ENCODE data around the gene FADS3. TPM values are rescaled to one million over a fixed set of nuclear protein-coding genes. Genes with fewer than 3 reads are reported as not detected.

Gene FADS3
- total RNA-seq, 1 donor from 2014 or later: 13.5 TPM

DNA sequence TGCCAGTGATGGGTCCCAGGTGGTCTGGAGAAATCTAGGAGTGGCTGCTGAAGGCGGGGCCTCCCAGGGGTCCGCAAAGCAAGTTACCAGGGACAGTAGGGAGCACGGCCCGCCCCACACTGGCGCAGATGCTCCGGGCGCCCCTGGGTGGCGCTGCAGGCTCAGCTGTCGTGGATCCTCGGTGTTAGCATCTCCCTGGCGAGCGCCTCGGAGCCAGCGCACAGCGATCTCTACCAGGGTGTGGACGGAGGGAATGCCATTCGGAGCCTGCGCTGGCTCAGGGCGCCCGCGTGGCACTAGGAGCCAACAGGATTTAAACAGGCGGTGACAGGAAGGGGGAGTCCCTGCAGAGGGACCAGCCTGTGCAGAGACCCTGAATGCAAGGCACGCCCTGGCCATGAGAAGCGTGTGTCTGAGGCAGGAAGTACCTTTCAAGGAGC is 20.2 kb downstream of the FADS3 start:
- Mint-ChIP-seq H3K27ac (peak overlapping the region; percentile 10), H3K27me3 (no peaks in the 10 kb centered on the region), H3K4me3 (peak overlapping the region; percentile 68), H3K36me3 (ENCODE audit: low read depth) (peaks cover 3% of the 10 kb centered on the region), H3K4me1 (peaks cover 7% of the 10 kb centered on the region), H3K9me3 (no peaks in the 10 kb centered on the region)
- intact Hi-C loops (cut with micrococcal nuclease): loop anchor here (1.0 kb wide), 4 partner anchors 20 to 237 kb away; partner anchors contain the start of gene FADS3
- peak; percentile 92 for DNase-seq

DNA sequence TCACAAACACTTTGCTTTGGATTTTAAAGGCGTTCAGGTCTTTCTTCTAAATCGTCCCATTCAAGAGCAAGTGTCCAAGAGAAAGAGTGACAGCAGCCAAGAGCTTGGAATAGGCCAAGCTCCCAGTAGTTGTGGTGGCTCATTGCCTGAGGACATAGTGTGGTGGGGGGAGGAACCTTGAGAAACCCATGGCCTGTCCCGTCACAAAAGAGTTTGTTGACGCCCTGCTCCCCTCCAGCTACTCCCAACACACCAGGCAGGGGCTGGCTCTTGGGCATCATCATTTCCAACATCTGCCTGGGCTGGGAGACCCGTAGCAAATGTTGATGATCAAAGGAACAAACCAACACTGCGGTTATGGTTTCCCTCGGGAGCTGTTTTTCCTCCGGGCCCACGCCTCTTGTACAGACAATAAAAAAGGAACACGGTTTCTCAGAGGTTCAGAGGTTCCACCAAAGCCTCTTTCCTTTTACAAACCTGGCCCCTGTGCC is 20.8 kb downstream of the FADS3 start:
- intact Hi-C loops (cut with micrococcal nuclease): loop anchor here (1.0 kb wide), 4 partner anchors 21 to 238 kb away; partner anchors contain the start of gene FADS3
- DNase-seq: no peak

DNA sequence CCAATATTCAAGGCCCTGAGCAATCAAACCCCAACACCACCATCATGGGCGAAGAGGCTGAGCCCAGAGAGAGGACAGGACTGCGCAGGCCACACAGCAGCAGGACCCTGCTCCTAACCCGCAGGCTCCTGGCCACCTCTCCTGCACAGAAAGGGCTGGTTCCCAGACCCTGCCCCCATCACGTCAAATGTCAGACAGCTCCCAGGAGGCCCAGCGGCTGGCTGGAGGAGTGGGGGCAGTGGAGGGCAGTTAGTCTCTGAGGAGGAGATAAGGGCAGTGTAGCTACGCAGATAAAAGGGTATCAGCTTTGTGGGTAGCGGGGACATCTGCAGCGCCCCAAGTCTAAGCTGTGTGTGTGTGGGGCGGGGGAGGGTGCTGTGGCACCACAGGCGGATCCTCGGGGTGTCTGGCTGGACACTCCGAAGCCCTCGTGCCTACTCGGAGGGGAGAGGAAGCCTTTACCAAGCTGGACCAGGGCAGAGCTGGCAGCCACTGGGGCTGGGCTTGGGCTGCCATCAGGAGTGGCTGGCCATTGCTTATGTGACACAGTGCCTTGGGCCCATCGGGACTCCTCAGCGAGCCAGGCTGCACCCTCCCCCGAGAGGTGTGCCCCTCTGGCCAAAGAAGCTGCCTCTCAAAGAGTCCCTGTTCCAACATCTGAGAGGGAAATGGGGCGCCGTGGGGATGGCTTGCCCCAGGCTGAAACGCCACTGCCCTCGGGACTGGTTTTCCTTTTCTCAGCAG is 21.5 kb downstream of the FADS3 start:
- H3K9me3 Mint-ChIP-seq: no peaks in the 10 kb centered on the region
- intact Hi-C loops (cut with micrococcal nuclease): no loop called here
- no peak for DNase-seq
- H3K27me3 Mint-ChIP-seq: no peaks in the 10 kb centered on the region
- H3K4me1 Mint-ChIP-seq: peaks cover 7% of the 10 kb centered on the region
- H3K27ac Mint-ChIP-seq: no peak overlapping the region
- H3K36me3 Mint-ChIP-seq (ENCODE audit: low read depth): peaks cover 11% of the 10 kb centered on the region
- H3K4me3 Mint-ChIP-seq: no peak overlapping the region

More for the DNA sequence above, 20.8 kb downstream of the FADS3 start:
- Mint-ChIP-seq H3K27me3 (no peaks in the 10 kb centered on the region), H3K4me1 (peaks cover 7% of the 10 kb centered on the region), H3K36me3 (ENCODE audit: low read depth) (peaks cover 8% of the 10 kb centered on the region), H3K4me3 (peak overlapping the region; percentile 68), H3K27ac (no peak overlapping the region), H3K9me3 (no peaks in the 10 kb centered on the region)

DNA sequence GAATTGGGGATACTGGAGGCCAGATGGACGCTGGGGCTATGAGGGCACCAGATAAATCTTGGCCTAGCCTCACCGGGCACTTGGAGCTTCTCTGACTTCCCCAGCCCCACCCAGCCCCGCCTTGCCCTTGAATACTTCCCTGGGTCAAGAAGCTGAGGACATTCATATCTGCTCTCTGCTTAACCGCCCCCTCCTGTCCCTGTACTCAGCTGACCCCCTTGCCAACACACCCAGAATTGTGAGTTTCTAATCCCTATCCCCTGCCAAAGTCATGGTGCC is 22.0 kb downstream of the FADS3 start:
- DNase-seq: no peak
- no peaks in the 10 kb centered on the region for H3K27me3 Mint-ChIP-seq
- H3K4me3 Mint-ChIP-seq: no peak overlapping the region
- intact Hi-C loops (cut with micrococcal nuclease): no loop called here
- peaks cover 7% of the 10 kb centered on the region for H3K4me1 Mint-ChIP-seq
- peaks cover 15% of the 10 kb centered on the region for H3K36me3 Mint-ChIP-seq (ENCODE audit: low read depth)
- H3K9me3 Mint-ChIP-seq: no peaks in the 10 kb centered on the region
- no peak overlapping the region for H3K27ac Mint-ChIP-seq

DNA sequence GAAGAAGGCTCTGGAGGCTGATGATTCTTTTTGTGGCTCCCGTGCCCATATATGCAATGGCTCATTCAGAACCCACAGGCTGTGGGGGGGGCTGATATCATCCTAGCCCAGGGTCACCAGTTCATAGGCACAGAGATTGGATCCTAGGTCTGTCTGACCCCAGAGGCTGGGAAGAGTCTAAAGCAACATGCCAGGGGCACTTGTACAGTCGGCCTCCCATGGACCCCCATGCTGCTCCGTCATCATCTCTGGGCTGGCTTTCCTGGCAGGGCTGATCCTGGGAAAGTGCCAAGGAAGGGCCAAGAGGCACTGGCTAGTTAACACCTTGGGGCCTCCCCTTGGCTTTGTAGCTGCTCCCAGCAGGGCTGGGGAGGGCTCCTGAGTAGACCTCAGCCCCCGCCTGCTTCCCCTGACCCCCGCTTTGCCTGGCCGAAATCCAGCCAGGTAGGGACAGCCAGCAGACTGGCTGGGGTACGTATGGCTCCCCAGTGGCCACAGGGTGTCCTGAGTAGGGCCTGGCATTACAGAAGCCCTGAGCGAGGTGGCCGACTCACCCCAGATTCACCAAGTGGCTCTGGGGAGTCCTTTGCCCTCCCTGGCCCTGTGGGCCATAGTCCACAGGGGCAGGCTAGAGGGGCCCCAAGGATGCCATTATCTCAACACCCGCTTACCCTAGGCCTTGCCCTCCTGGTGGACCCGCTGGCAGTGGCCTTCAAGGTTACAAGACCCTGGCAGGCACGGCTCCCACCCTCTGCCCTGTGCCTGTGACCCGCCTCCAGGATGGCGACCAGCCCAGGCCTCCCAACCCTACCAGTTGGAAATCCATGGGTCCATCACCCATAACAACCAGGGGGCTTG is 22.5 kb downstream of the FADS3 start:
- intact Hi-C loops (cut with micrococcal nuclease): no loop called here
- Mint-ChIP-seq H3K9me3 (no peaks in the 10 kb centered on the region), H3K36me3 (ENCODE audit: low read depth) (peaks cover 16% of the 10 kb centered on the region), H3K4me1 (peaks cover 7% of the 10 kb centered on the region), H3K27ac (no peak overlapping the region), H3K27me3 (no peaks in the 10 kb centered on the region), H3K4me3 (no peak overlapping the region)
- DNase-seq: no peak

DNA sequence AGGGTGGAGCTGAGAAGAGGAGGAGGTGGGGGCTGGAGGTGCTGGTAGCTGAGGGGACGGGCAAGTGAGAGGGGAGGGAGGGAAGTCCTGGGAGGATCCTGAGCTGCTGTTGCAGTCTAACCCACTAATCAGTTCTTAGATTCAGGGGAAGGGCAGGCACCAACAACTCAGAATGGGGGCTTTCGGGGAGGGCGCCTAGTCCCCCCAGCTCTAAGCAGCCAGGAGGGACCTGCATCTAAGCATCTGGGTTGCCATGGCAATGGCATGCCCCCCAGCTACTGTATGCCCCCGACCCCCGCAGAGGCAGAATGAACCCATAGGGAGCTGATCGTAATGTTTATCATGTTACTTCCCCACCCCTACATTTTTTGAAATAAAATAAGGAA is 24.4 kb downstream of the FADS3 start:
- Mint-ChIP-seq H3K4me3 (no peak overlapping the region), H3K9me3 (no peaks in the 10 kb centered on the region), H3K36me3 (ENCODE audit: low read depth) (peaks cover 25% of the 10 kb centered on the region), H3K4me1 (peaks cover 7% of the 10 kb centered on the region), H3K27me3 (no peaks in the 10 kb centered on the region), H3K27ac (no peak overlapping the region)
- DNase-seq: no peak
- intact Hi-C loops (cut with micrococcal nuclease): no loop called here

DNA sequence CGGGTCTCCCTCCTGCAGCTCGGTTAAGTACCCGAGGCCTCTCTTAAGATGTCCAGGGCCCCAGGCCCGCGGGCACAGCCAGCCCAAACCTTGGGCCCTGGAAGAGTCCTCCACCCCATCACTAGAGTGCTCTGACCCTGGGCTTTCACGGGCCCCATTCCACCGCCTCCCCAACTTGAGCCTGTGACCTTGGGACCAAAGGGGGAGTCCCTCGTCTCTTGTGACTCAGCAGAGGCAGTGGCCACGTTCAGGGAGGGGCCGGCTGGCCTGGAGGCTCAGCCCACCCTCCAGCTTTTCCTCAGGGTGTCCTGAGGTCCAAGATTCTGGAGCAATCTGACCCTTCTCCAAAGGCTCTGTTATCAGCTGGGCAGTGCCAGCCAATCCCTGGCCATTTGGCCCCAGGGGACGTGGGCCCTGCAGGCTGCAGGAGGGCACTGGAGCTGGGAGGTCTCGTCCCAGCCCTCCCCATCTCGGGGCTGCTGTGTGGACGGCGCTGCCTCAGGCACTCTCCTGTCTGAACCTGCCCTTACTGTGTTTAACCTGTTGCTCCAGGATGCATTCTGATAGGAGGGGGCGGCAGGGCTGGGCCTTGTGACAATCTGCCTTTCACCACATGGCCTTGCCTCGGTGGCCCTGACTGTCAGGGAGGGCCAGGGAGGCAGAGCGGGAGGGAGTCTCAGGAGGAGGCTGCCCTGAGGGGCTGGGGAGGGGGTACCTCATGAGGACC is 25.0 kb downstream of the FADS3 start:
- DNase-seq: no peak
- Mint-ChIP-seq H3K27me3 (no peaks in the 10 kb centered on the region), H3K4me1 (peaks cover 6% of the 10 kb centered on the region), H3K27ac (peak overlapping the region; percentile 8), H3K4me3 (no peak overlapping the region), H3K36me3 (ENCODE audit: low read depth) (peaks cover 30% of the 10 kb centered on the region), H3K9me3 (no peaks in the 10 kb centered on the region)
- intact Hi-C loops (cut with micrococcal nuclease): no loop called here

DNA sequence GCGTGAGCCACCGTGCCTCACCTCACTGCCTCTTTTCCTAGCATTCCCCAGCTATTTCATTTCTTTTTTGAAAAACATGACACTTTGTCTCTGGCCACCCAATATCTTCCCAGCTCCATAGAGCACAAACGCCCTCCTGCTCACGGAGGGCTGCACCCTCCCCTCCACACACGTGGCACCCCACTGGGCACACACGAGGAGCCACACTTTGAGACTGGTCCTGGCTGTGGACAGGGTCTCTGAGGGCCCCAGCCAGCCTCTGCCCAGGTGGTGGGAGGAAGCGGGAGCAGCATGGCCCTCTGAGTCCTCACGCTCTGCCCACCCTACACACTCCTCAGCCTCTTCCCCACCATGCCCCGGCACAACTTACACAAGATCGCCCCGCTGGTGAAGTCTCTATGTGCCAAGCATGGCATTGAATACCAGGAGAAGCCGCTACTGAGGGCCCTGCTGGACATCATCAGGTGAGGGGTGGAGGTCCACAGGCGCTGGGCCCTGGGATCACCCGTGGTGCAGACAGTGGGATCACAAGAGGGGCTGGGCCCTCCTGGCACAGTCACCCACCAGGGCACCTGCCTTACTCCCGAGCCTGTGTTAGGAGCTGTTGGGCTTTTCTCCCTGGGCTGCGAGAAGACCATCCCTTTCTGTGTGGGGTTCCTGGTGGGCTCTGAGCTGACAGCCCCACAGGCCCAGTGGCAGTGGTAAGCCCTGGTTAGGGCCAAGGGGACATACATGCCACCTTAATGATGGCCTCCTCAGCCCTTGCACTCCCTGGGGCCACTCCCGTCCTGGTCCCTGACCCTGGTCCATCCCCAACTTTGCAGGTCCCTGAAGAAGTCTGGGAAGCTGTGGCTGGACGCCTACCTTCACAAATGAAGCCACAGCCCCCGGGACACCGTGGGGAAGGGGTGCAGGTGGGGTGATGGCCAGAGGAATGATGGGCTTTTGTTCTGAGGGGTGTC is 26.2 kb downstream of the FADS3 start:
- Mint-ChIP-seq H3K27ac (no peak overlapping the region), H3K9me3 (no peaks in the 10 kb centered on the region), H3K36me3 (ENCODE audit: low read depth) (peaks cover 40% of the 10 kb centered on the region), H3K4me1 (no peaks in the 10 kb centered on the region), H3K27me3 (no peaks in the 10 kb centered on the region), H3K4me3 (no peak overlapping the region)
- intact Hi-C loops (cut with micrococcal nuclease): no loop called here
- DNase-seq: no peak

DNA sequence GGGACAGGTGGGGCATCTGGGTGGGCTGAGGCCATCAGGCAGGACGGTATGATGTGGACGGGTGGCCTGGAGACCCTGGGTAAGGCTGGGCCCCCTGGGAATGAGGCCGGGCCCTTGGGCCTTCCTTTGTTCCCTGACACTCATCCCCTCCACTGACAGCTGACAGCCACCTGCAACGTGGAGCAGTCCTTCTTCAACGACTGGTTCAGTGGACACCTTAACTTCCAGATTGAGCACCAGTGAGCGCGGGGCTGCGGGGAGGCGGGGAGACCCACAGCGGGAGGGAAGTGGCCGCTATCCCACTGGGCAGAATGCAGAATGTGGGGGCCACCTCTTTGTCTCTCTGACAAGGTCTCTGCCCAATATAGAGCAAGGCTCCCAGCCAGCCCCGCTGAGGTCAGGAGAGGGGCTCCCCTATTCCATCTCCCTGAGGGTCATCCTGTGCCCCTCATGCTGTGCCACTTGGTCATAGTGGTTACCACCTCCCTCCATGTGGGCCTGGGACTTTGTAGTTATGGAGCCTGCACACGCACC is 27.7 kb downstream of the FADS3 start:
- Mint-ChIP-seq H3K4me3 (no peak overlapping the region), H3K36me3 (ENCODE audit: low read depth) (peaks cover 52% of the 10 kb centered on the region), H3K27ac (no peak overlapping the region), H3K4me1 (no peaks in the 10 kb centered on the region), H3K27me3 (no peaks in the 10 kb centered on the region), H3K9me3 (no peaks in the 10 kb centered on the region)
- no peak for DNase-seq
- intact Hi-C loops (cut with micrococcal nuclease): no loop called here

DNA sequence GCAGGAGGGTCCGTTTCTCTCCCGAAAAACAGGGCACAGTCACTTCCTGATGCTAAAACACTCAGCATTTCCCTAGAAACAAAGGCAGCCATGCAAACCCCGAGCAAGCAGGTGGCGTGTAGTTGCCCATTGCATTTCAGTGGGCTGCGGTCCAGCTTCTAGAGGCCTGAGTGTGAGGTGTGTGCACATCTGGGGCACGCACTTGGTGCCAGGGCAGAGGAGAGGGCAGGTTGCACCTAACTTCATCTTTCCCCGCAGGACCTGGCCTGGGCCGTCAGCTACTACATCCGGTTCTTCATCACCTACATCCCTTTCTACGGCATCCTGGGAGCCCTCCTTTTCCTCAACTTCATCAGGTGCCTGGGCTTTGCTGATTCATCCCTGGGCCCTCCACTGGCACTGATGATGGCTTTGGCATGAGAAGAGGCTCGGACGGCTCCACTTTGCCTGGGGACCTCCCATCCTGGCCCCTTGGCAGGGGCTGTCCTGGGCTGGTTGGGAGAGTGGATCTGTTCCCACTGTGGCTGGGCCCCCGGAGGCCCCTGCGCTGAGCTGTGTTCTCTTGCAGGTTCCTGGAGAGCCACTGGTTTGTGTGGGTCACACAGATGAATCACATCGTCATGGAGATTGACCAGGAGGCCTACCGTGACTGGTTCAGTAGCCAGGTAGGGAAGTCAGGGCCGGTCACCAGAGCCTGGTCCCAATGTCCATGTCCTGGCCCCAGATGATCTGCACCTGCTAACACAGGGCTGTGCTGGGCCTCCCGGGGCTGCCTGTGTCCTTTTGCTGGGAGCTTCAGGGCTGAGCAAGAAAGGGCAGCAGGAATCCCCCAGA is 28.4 kb downstream of the FADS3 start:
- Mint-ChIP-seq H3K27ac (no peak overlapping the region), H3K9me3 (no peaks in the 10 kb centered on the region), H3K4me3 (no peak overlapping the region), H3K36me3 (ENCODE audit: low read depth) (peaks cover 52% of the 10 kb centered on the region), H3K4me1 (no peaks in the 10 kb centered on the region), H3K27me3 (no peaks in the 10 kb centered on the region)
- DNase-seq: no peak
- intact Hi-C loops (cut with micrococcal nuclease): no loop called here

DNA sequence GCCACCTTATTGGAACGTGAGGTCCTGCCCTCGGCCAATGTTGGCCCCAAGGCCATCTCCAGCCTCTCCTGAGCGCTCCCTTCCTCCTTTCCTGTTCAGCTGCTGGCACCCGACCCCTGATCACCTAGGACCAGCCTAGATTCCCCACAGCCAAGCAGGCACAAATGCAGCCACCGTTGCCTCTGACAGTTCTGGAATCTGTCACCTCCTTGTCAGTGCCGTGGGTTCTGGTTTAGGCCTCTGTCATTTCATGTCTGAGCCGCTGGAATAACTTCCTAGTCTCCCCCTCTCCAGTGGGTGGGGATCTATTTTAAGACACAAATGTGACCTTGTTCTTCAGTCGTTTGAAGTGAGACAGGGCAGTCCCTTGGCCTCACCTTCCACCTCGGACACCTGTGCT is 29.7 kb downstream of the FADS3 start:
- no peaks in the 10 kb centered on the region for H3K27me3 Mint-ChIP-seq
- no peak overlapping the region for H3K27ac Mint-ChIP-seq
- no peak for DNase-seq
- no peak overlapping the region for H3K4me3 Mint-ChIP-seq
- no peaks in the 10 kb centered on the region for H3K9me3 Mint-ChIP-seq
- no peaks in the 10 kb centered on the region for H3K4me1 Mint-ChIP-seq
- H3K36me3 Mint-ChIP-seq (ENCODE audit: low read depth): peaks cover 54% of the 10 kb centered on the region
- intact Hi-C loops (cut with micrococcal nuclease): no loop called here
